HepG2 (cell line): ENCODE results near the gene PCGF2. TPM values are rescaled to one million over a fixed set of nuclear protein-coding genes. Genes with fewer than 3 reads are reported as not detected.

ENCODE experiments used
- BHLHE40 ChIP-seq: IDR thresholded peaks from 2 replicates; pipeline ENCODE4 v1.6.1; 2011; ENCODE audit warnings: low read length, improper control_type of control experiment
- CC2D1A ChIP-seq: sonication (generic); formaldehyde crosslinking; IDR thresholded peaks from 2 replicates; pipeline ENCODE4 v1.8.1; 2023; ENCODE audit warnings: mild to moderate bottlenecking, missing genetic modification reagents
- FOXM1 ChIP-seq: sonication (generic); formaldehyde crosslinking; IDR thresholded peaks from 2 replicates; pipeline ENCODE4 v1.5.0; 2020; ENCODE audit warnings: missing genetic modification reagents
- KDM4B ChIP-seq: sonication (generic); formaldehyde crosslinking; IDR thresholded peaks from 2 replicates; pipeline ENCODE4 v1.4.0; 2020; ENCODE audit warnings: missing genetic modification reagents
- MAZ ChIP-seq, 2 experiments: sonication (generic) in 1 of 2; formaldehyde crosslinking in 1 of 2; IDR thresholded peaks; 2 replicates each; pipeline versions ENCODE4 v1.5.0 to v1.6.1; 2012 to 2020; ENCODE audit warnings: low read depth in 2 of 2, mild to moderate bottlenecking in 2 of 2, borderline replicate concordance in 1 of 2, improper control_type of control experiment in 1 of 2, low read length in 1 of 2, missing genetic modification reagents in 1 of 2, moderate library complexity in 1 of 2
- PAWR ChIP-seq: sonication (generic); formaldehyde crosslinking; IDR thresholded peaks from 2 replicates; pipeline ENCODE4 v1.4.0; 2020; ENCODE audit warnings: missing genetic modification reagents, mild to moderate bottlenecking, borderline replicate concordance
- PHB2 ChIP-seq: fragments of 450-650 bp; IDR thresholded peaks from 2 replicates; pipeline ENCODE4 v1.6.1; 2018; ENCODE audit not compliant: partially characterized antibody
- RFX5 ChIP-seq: IDR thresholded peaks from 2 replicates; pipeline ENCODE4 v1.6.1; 2011; ENCODE audit warnings: low read depth, low read length, improper control_type of control experiment
- TSC22D2 ChIP-seq: sonication (generic); formaldehyde crosslinking; IDR thresholded peaks from 2 replicates; pipeline ENCODE4 v1.5.1; 2020; ENCODE audit warnings: missing genetic modification reagents, mild to moderate bottlenecking, borderline replicate concordance
- ZNF546 ChIP-seq: sonication (generic); formaldehyde crosslinking; conservative IDR thresholded peaks from 2 replicates; pipeline ENCODE4 v1.8.1; 2023; ENCODE audit warnings: mild to moderate bottlenecking, missing genetic modification reagents
- ZNF790 ChIP-seq: sonication (generic); formaldehyde crosslinking; IDR thresholded peaks from 2 replicates; pipeline ENCODE4 v1.8.0; 2022; ENCODE audit warnings: missing genetic modification reagents, mild to moderate bottlenecking, borderline replicate concordance
- ZNF841 ChIP-seq: sonication (generic); formaldehyde crosslinking; IDR thresholded peaks from 2 replicates; pipeline ENCODE4 v1.8.1; 2023; ENCODE audit warnings: missing genetic modification reagents, borderline replicate concordance
- ZSCAN29 ChIP-seq: sonication (generic); formaldehyde crosslinking; conservative IDR thresholded peaks from 2 replicates; pipeline ENCODE4 v1.4.0; 2020; ENCODE audit warnings: mild to moderate bottlenecking, missing genetic modification reagents
- polyA plus RNA-seq, 8 experiments: library from polyadenylated mRNA; depleted of rRNA in 3 of 8; stranded (reverse) in 7 of 8; unstranded in 1 of 8; fragments of >200 nt; fragmentation: Illumina TruSeq in 4 of 8; extraction: Trizol in 4 of 8; gene quantifications; 2 replicates each; pipeline versions ENCODE4 v1.2.1 to v1.2.3, GENCODE V29; 2011 to 2016; ENCODE audit warnings: low read depth in 4 of 8, missing spikeins in 1 of 8, mixed read lengths in 1 of 8; ENCODE audit not compliant: insufficient read depth in 1 of 8
- total RNA-seq, 5 experiments: library from RNA; depleted of rRNA; stranded (reverse); fragments of >200 nt; fragmentation: Illumina TruSeq; extraction: Trizol; gene quantifications; 2 replicates each; pipeline ENCODE4 v1.2.3, GENCODE V29; 2016; ENCODE audit warnings: low read depth in 1 of 5
- TF ChIP-seq, protein P1 (sequence below): sonication (generic); formaldehyde crosslinking; IDR thresholded peaks from 2 replicates; pipeline ENCODE4 v1.4.0; 2020; ENCODE audit warnings: mild to moderate bottlenecking, missing genetic modification reagents
- TF ChIP-seq, protein P2 (sequence below): sonication (generic); formaldehyde crosslinking; IDR thresholded peaks from 2 replicates; pipeline ENCODE4 v1.4.0; 2020; ENCODE audit warnings: mild to moderate bottlenecking, missing genetic modification reagents
- TF ChIP-seq, protein P3 (sequence below): sonication (generic); formaldehyde crosslinking; conservative IDR thresholded peaks from 2 replicates; pipeline ENCODE4 v1.4.0; 2020; ENCODE audit warnings: missing genetic modification reagents
- TF ChIP-seq, protein P4 (sequence below): sonication (generic); formaldehyde crosslinking; IDR thresholded peaks from 2 replicates; pipeline ENCODE4 v1.8.0; 2022; ENCODE audit warnings: mild to moderate bottlenecking, missing genetic modification reagents; ENCODE audit not compliant: insufficient replicate concordance
- TF ChIP-seq, protein P5 (sequence below): sonication (generic); formaldehyde crosslinking; IDR thresholded peaks from 2 replicates; pipeline ENCODE4 v1.8.1; 2023; ENCODE audit warnings: missing genetic modification reagents, inconsistent platforms, borderline replicate concordance

PCGF2 gene
- total and polyA plus RNA-seq, 2 of the 13 experiments (the other 11 are each of a cell fraction or from before 2014, with no cell fraction given): 11.6 to 29.4 TPM

DNA sequence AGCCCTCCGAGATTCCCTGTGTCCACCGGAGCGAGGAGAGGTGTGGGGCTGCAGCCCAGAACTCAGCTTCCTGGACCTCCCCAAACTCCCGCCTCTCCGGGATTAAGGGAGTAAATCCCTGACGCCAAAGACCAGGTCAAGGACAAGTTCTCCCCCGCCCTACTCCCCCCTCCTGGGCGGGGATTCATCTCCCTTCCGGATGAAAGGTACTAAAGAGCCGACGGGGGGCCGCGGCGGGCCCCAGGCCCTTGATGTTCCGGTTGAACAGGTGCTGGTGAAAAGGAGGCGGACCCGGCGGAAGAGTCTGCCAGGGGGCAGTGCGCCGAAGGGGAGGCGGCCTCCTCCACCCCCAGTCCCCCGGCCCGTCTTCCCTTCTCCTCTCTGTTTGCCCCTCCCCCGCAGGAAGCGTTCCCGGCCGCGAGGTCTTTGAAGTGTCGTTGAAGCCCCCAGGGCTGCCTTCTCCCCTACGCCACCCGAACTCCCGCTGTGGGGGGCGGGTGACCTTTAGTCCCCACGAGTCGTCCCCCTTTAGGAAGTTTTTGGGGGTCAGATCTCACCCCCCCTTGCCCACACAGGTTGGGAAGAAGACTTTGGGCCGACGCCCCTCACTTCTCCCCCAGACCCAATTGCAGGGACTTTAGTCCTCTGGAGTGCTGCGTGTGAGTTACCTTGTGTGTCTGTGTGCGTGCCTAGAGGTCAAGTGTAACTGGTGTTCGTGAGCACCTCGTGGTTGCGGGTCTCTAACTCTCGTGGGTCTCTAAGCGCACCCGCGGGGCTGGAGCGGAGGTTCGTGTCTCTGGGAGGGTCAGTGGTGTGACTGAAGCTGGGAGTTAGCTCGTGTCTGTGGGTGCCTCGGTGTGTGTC, 44.2 kb downstream of the PCGF2 start (continued):
- TF ChIP-seq ZSCAN29 (peak; percentile 90; the same call in 1 of the 2 replicates), FOXM1 (CRISPR knock-in tag) (no peak), CC2D1A (CRISPR knock-in tag) (peak; percentile 60; the same call in 1 of the 2 replicates), RFX5 (no peak), BHLHE40 (peak; percentile 92), ZNF841 (peak; percentile 75), ZNF790 (CRISPR knock-in tag) (no peak), PHB2 (no peak), KDM4B (CRISPR knock-in tag) (peak; percentile 98), PAWR (CRISPR knock-in tag) (no peak; the same call in 1 of the 2 replicates), MAZ (IDR thresholded peaks at IDR 0.05; ENCODE audit: borderline replicate concordance, low read depth, low read length) (peak; percentile 99), MAZ (CRISPR knock-in tag; IDR thresholded peaks at IDR 0.05; ENCODE audit: low read depth) (peak; percentile 98), ZNF546 (CRISPR knock-in tag) (0 out of 2 replicates have a peak, but pooled peaks have one; percentile 69), TSC22D2 (CRISPR knock-in tag) (peak; percentile 61; the same call in 1 of the 2 replicates)
- TF ChIP-seq, protein P1, sequence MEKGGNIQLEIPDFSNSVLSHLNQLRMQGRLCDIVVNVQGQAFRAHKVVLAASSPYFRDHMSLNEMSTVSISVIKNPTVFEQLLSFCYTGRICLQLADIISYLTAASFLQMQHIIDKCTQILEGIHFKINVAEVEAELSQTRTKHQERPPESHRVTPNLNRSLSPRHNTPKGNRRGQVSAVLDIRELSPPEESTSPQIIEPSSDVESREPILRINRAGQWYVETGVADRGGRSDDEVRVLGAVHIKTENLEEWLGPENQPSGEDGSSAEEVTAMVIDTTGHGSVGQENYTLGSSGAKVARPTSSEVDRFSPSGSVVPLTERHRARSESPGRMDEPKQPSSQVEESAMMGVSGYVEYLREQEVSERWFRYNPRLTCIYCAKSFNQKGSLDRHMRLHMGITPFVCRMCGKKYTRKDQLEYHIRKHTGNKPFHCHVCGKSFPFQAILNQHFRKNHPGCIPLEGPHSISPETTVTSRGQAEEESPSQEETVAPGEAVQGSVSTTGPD (CRISPR knock-in tag): peak; percentile 89
- TF ChIP-seq, protein P2, sequence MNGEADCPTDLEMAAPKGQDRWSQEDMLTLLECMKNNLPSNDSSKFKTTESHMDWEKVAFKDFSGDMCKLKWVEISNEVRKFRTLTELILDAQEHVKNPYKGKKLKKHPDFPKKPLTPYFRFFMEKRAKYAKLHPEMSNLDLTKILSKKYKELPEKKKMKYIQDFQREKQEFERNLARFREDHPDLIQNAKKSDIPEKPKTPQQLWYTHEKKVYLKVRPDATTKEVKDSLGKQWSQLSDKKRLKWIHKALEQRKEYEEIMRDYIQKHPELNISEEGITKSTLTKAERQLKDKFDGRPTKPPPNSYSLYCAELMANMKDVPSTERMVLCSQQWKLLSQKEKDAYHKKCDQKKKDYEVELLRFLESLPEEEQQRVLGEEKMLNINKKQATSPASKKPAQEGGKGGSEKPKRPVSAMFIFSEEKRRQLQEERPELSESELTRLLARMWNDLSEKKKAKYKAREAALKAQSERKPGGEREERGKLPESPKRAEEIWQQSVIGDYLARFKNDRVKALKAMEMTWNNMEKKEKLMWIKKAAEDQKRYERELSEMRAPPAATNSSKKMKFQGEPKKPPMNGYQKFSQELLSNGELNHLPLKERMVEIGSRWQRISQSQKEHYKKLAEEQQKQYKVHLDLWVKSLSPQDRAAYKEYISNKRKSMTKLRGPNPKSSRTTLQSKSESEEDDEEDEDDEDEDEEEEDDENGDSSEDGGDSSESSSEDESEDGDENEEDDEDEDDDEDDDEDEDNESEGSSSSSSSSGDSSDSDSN: peak; percentile 83
- TF ChIP-seq, protein P3, sequence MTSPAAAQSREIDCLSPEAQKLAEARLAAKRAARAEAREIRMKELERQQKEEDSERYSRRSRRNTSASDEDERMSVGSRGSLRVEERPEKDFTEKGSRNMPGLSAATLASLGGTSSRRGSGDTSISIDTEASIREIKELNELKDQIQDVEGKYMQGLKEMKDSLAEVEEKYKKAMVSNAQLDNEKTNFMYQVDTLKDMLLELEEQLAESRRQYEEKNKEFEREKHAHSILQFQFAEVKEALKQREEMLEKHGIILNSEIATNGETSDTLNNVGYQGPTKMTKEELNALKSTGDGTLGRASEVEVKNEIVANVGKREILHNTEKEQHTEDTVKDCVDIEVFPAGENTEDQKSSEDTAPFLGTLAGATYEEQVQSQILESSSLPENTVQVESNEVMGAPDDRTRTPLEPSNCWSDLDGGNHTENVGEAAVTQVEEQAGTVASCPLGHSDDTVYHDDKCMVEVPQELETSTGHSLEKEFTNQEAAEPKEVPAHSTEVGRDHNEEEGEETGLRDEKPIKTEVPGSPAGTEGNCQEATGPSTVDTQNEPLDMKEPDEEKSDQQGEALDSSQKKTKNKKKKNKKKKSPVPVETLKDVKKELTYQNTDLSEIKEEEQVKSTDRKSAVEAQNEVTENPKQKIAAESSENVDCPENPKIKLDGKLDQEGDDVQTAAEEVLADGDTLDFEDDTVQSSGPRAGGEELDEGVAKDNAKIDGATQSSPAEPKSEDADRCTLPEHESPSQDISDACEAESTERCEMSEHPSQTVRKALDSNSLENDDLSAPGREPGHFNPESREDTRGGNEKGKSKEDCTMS (CRISPR knock-in tag): no peak
- TF ChIP-seq, protein P4, sequence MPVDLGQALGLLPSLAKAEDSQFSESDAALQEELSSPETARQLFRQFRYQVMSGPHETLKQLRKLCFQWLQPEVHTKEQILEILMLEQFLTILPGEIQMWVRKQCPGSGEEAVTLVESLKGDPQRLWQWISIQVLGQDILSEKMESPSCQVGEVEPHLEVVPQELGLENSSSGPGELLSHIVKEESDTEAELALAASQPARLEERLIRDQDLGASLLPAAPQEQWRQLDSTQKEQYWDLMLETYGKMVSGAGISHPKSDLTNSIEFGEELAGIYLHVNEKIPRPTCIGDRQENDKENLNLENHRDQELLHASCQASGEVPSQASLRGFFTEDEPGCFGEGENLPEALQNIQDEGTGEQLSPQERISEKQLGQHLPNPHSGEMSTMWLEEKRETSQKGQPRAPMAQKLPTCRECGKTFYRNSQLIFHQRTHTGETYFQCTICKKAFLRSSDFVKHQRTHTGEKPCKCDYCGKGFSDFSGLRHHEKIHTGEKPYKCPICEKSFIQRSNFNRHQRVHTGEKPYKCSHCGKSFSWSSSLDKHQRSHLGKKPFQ (CRISPR knock-in tag): peak; percentile 96
- TF ChIP-seq, protein P5, sequence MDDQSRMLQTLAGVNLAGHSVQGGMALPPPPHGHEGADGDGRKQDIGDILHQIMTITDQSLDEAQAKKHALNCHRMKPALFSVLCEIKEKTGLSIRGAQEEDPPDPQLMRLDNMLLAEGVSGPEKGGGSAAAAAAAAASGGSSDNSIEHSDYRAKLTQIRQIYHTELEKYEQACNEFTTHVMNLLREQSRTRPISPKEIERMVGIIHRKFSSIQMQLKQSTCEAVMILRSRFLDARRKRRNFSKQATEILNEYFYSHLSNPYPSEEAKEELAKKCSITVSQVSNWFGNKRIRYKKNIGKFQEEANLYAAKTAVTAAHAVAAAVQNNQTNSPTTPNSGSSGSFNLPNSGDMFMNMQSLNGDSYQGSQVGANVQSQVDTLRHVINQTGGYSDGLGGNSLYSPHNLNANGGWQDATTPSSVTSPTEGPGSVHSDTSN (CRISPR knock-in tag): no peak
